ENCODE data around the gene HNRNPAB. TPM values are rescaled to one million over a fixed set of nuclear protein-coding genes. Genes with fewer than 3 reads are reported as not detected.

The HNRNPAB gene
- total and polyA plus RNA-seq, 9 of the 15 experiments (the other 6 are each of a cell fraction or from before 2014, with no cell fraction given), result 34.6 to 425 (median 236) TPM

DNA sequence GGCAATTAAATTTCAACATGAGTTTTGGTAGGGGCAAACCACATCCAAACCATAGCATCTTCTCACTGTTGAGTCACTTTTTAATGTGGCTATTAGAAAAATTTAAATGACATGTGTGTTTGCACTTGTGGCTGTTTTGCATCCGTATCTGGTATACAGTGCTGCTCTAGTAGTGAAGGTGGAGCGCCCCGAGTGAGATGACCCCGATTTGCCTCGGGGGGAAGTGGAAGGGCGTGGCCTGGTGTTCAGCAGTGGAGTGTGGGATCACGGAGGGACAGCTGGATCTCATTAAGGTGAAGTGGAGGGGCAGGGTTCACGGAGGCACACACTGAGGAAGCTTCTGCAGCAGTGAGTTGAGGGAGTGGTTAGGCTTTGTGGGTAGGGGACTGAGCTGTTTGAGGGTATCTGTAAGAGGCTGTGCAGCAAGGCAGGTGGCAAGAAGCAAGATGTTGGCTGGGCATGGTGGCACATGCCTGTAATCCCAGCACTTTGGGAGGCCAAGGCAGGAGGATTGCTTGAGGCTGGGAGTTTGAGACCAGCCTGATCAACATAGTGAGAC, 11.0 kb upstream of the HNRNPAB start (continued):
- TF ChIP-seq EP300 (IDR thresholded peaks at IDR 0.05; ENCODE audit: low read length) (no peak), KAT2B (IDR thresholded peaks at IDR 0.05; ENCODE audit: low read depth, low read length) (no peak)

DNA sequence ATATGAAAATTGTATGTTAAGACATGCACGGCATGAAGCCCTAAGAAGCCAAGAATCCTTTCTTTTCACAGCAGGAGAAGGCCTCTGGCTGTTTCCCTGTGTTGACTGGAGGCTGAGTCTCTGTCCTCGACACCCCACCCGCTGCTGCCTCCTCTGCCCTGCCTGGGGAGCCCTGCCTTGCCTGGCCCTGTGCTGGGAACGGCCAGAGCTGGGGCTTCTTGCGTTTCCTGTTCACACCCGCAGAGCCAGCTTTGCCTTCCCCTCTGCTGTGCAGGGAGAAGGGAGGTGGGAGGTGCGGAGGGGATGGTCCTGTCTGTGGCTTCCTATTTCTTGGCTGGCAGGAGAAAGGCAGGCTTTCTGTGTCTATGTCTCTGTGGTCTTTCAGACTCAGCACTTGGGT, 10.3 kb upstream of the HNRNPAB start:
- ATAC-seq (peak; percentile 32; the same call in 2 of the 3 replicates), DNase-seq (ENCODE audit: extremely low read depth in 1 of 4, low spot score in 3 of 4) (peak in 1 of 4 experiments; percentile 4), FAIRE-seq (no peak)
- no TSS peak for BruUV-seq (replicated peaks)
- no peaks in the 10 kb centered on the region for H3K36me3 ChIP-seq (ENCODE audit: control insufficient read depth, insufficient read depth, low read length)
- H3K79me2 ChIP-seq (ENCODE audit: control insufficient read depth, insufficient read depth, low read length), result no peaks in the 10 kb centered on the region
- H3K4me2 ChIP-seq (ENCODE audit: insufficient read depth, low read length), result 0 out of 2 replicates have a peak overlapping the region, but pooled peaks have one; percentile 10
- H2AFZ ChIP-seq (ENCODE audit: low read depth, low read length), result peak overlapping the region; percentile 70; the same call in 1 of the 2 replicates
- ChIA-PET CTCF (ENCODE audit: low intra/inter-chr PET ratio) (no interaction called here), POLR2A (no interaction called here)
- H3K27me3 ChIP-seq (ENCODE audit: control insufficient read depth in 2 of 2, insufficient read depth in 2 of 2, low read length in 2 of 2), result peaks cover 5 to 16% of the 10 kb centered on the region in 2 experiments; a peak in 3 of 5 replicates
- in situ Hi-C loops (cut with MboI), result no loop called here
- H3K4me1 ChIP-seq (replicated peaks in 1 of 2; ENCODE audit: control insufficient read depth in 2 of 2, insufficient read depth in 2 of 2, low read length in 2 of 2), result peaks cover 0 to 8% of the 10 kb centered on the region in 2 experiments; a peak in 2 of 5 replicates
- intact Hi-C loops (cut with micrococcal nuclease), result no loop called here
- no peaks in the 10 kb centered on the region for H4K20me1 ChIP-seq (replicated peaks; ENCODE audit: control insufficient read depth, insufficient read depth, low read length)
- peak overlapping the region in 1 of 2 experiments; percentile 77; a peak in 1 of 4 replicates for H3K9ac ChIP-seq (ENCODE audit: insufficient read depth in 1 of 2, low read depth in 2 of 2, low read length in 2 of 2)
- 6% methylated on average over 4 of the region's 7 CpGs for WGBS (ENCODE audit: insufficient coverage, low coverage, missing lambda C conversion rate)
- no peak overlapping the region for H3K4me3 ChIP-seq
- no peaks in the 10 kb centered on the region; the same call in 1 of the 2 replicates for H3K9me3 ChIP-seq (replicated peaks; ENCODE audit: control insufficient read depth, insufficient read depth, low read depth, low read length)
- no peak overlapping the region for H3K27ac ChIP-seq (ENCODE audit: extremely low read depth, low read depth, low read length)
- no peaks in the 10 kb centered on the region for H3K9me1 ChIP-seq (ENCODE audit: control insufficient read depth, insufficient read depth, low read length)
- TF ChIP-seq SPI1 (IDR thresholded peaks at IDR 0.05; ENCODE audit: borderline replicate concordance, low read depth, low read length) (no peak), RAD51 (IDR thresholded peaks at IDR 0.05; ENCODE audit: borderline replicate concordance, low read depth) (no peak), TAF15 (IDR thresholded peaks at IDR 0.05; ENCODE audit: low read depth, low read length) (no peak), KAT2B (IDR thresholded peaks at IDR 0.05; ENCODE audit: low read depth, low read length) (no peak), HDAC1 (IDR thresholded peaks at IDR 0.05) (no peak), NUFIP1 (IDR thresholded peaks at IDR 0.05; ENCODE audit: partially characterized antibody) (no peak), SIRT6 (IDR thresholded peaks at IDR 0.05; ENCODE audit: low read depth, low read length) (no peak)
- TF ChIP-seq, protein P1, sequence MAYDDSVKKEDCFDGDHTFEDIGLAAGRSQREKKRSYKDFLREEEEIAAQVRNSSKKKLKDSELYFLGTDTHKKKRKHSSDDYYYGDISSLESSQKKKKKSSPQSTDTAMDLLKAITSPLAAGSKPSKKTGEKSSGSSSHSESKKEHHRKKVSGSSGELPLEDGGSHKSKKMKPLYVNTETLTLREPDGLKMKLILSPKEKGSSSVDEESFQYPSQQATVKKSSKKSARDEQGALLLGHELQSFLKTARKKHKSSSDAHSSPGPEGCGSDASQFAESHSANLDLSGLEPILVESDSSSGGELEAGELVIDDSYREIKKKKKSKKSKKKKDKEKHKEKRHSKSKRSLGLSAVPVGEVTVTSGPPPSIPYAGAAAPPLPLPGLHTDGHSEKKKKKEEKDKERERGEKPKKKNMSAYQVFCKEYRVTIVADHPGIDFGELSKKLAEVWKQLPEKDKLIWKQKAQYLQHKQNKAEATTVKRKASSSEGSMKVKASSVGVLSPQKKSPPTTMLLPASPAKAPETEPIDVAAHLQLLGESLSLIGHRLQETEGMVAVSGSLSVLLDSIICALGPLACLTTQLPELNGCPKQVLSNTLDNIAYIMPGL (CRISPR knock-in tag; IDR thresholded peaks at IDR 0.05), result no peak
- TF ChIP-seq, protein P2, sequence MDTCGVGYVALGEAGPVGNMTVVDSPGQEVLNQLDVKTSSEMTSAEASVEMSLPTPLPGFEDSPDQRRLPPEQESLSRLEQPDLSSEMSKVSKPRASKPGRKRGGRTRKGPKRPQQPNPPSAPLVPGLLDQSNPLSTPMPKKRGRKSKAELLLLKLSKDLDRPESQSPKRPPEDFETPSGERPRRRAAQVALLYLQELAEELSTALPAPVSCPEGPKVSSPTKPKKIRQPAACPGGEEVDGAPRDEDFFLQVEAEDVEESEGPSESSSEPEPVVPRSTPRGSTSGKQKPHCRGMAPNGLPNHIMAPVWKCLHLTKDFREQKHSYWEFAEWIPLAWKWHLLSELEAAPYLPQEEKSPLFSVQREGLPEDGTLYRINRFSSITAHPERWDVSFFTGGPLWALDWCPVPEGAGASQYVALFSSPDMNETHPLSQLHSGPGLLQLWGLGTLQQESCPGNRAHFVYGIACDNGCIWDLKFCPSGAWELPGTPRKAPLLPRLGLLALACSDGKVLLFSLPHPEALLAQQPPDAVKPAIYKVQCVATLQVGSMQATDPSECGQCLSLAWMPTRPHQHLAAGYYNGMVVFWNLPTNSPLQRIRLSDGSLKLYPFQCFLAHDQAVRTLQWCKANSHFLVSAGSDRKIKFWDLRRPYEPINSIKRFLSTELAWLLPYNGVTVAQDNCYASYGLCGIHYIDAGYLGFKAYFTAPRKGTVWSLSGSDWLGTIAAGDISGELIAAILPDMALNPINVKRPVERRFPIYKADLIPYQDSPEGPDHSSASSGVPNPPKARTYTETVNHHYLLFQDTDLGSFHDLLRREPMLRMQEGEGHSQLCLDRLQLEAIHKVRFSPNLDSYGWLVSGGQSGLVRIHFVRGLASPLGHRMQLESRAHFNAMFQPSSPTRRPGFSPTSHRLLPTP (IDR thresholded peaks at IDR 0.05; ENCODE audit: borderline replicate concordance, extremely low read depth, insufficient read length), result no peak
- TF ChIP-seq, protein P3, sequence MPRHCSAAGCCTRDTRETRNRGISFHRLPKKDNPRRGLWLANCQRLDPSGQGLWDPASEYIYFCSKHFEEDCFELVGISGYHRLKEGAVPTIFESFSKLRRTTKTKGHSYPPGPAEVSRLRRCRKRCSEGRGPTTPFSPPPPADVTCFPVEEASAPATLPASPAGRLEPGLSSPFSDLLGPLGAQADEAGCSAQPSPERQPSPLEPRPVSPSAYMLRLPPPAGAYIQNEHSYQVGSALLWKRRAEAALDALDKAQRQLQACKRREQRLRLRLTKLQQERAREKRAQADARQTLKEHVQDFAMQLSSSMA (CRISPR knock-in tag; IDR thresholded peaks at IDR 0.05), result no peak
- TF ChIP-seq, protein P4, sequence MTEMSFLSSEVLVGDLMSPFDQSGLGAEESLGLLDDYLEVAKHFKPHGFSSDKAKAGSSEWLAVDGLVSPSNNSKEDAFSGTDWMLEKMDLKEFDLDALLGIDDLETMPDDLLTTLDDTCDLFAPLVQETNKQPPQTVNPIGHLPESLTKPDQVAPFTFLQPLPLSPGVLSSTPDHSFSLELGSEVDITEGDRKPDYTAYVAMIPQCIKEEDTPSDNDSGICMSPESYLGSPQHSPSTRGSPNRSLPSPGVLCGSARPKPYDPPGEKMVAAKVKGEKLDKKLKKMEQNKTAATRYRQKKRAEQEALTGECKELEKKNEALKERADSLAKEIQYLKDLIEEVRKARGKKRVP (CRISPR knock-in tag; IDR thresholded peaks at IDR 0.05), result no peak

All from K562 (cell line).